GM23338 (cell line): ENCODE data around the gene BCL2L2. TPM values are rescaled to one million over a fixed set of nuclear protein-coding genes. Genes with fewer than 3 reads are reported as not detected.

ENCODE experiments used
- ATAC-seq: fragments of 200-7000 bp; cut with Tn5 transposase; 3 replicates; pipeline ENCODE4 v1.9.1; 2020
- DNase-seq: peaks from one replicate; pipeline ENCODE4 v3.0.0-alpha.2; 2015; ENCODE audit warnings: low spot score
- H2AFZ ChIP-seq: fragments of 200-600 bp; sonication (generic); 2 replicates; pipeline ENCODE4 v1.8.0; 2016; ENCODE audit warnings: antibody characterized with exemption, mild to moderate bottlenecking, moderate library complexity
- H3F3A ChIP-seq: fragments of 200-600 bp; sonication (generic); replicated peaks from 2 replicates; pipeline ENCODE4 v1.8.0; 2017; ENCODE audit warnings: antibody characterized with exemption, mixed run types, low read depth
- H3K27ac ChIP-seq: fragments of 200-600 bp; sonication (generic); 2 replicates; pipeline ENCODE4 v1.6.1; 2016; ENCODE audit warnings: low read depth
- H3K27me3 ChIP-seq: fragments of 200-600 bp; sonication (generic); 2 replicates; pipeline ENCODE4 v1.8.0; 2016; ENCODE audit warnings: mild to moderate bottlenecking, mixed run types, moderate library complexity; ENCODE audit not compliant: insufficient read depth
- H3K36me3 ChIP-seq: fragments of 200-600 bp; sonication (generic); 2 replicates; pipeline ENCODE4 v1.8.0; 2016; ENCODE audit warnings: mild to moderate bottlenecking; ENCODE audit not compliant: insufficient read depth
- H3K4me1 ChIP-seq: fragments of 200-600 bp; sonication (generic); 2 replicates; pipeline ENCODE4 v1.8.0; 2016; ENCODE audit warnings: mild to moderate bottlenecking, moderate library complexity; ENCODE audit not compliant: insufficient read depth
- H3K4me2 ChIP-seq: fragments of 200-600 bp; sonication (generic); 2 replicates; pipeline ENCODE4 v1.7.1; 2017; ENCODE audit warnings: mixed run types
- H3K4me3 ChIP-seq: fragments of 200-600 bp; sonication (generic); 2 replicates; pipeline ENCODE4 v1.6.1; 2016; ENCODE audit warnings: mixed run types
- H3K79me2 ChIP-seq: fragments of 200-600 bp; sonication (generic); replicated peaks from 2 replicates; pipeline ENCODE4 v1.8.0; 2017; ENCODE audit warnings: mild to moderate bottlenecking; ENCODE audit not compliant: insufficient read depth
- H3K9me2 ChIP-seq: fragments of 200-600 bp; sonication (generic); 2 replicates; pipeline ENCODE4 v1.8.0; 2017; ENCODE audit not compliant: insufficient read depth
- H4K20me1 ChIP-seq: fragments of 200-600 bp; sonication (generic); replicated peaks from 2 replicates; pipeline ENCODE4 v1.8.0; 2017; ENCODE audit warnings: mild to moderate bottlenecking; ENCODE audit not compliant: insufficient read depth
- H3K27ac Mint-ChIP-seq: 2 replicates; pipeline ENCODE4 v1.8.0; 2020; ENCODE audit warnings: inconsistent platforms, mild to moderate bottlenecking, moderate library complexity, mixed read lengths
- H3K27me3 Mint-ChIP-seq: 3 replicates; pipeline ENCODE4 v1.8.0; 2022; ENCODE audit warnings: low read depth, mild to moderate bottlenecking, moderate library complexity, mixed read lengths, inconsistent platforms; ENCODE audit not compliant: insufficient read depth, poor library complexity
- H3K36me3 Mint-ChIP-seq: 3 replicates; pipeline ENCODE4 v1.8.0; 2021; ENCODE audit warnings: low read depth, mild to moderate bottlenecking, inconsistent platforms, moderate library complexity, mixed read lengths
- H3K4me1 Mint-ChIP-seq: 3 replicates; pipeline ENCODE4 v1.8.0; 2020; ENCODE audit warnings: mild to moderate bottlenecking, inconsistent platforms, mixed read lengths
- H3K4me3 Mint-ChIP-seq: 3 replicates; pipeline ENCODE4 v1.8.0; 2021; ENCODE audit warnings: moderate library complexity, mild to moderate bottlenecking, inconsistent platforms, mixed read lengths
- H3K9me3 Mint-ChIP-seq: 3 replicates; pipeline ENCODE4 v1.8.0; 2020; ENCODE audit warnings: moderate library complexity, mild to moderate bottlenecking, inconsistent platforms, mixed read lengths
- CREB1 ChIP-seq: fragments of 250-450 bp; sonication (Bioruptor Pico); IDR thresholded peaks from 2 replicates; pipeline ENCODE4 v1.5.0; 2020; ENCODE audit warnings: low read depth, mild to moderate bottlenecking, moderate library complexity
- CTCF ChIP-seq, 2 experiments: fragments of 200-600 bp in 1 of 2; sonication (generic) in 1 of 2; conservative IDR thresholded peaks; 2 replicates each; pipeline versions ENCODE4 v1.5.1 to v1.6.1; 2016 to 2017; ENCODE audit warnings: antibody characterized with exemption in 2 of 2, low read depth in 2 of 2, mild to moderate bottlenecking in 2 of 2, moderate library complexity in 1 of 2
- POLR2AphosphoS5 ChIP-seq: IDR thresholded peaks from 2 replicates; pipeline ENCODE4 v1.6.1; 2016; ENCODE audit warnings: antibody characterized with exemption, low read depth
- REST ChIP-seq: IDR thresholded peaks from one replicate; pipeline ENCODE4 v1.6.1; 2018; ENCODE audit warnings: antibody characterized with exemption; ENCODE audit not compliant: unreplicated experiment
- STAT1 ChIP-seq: IDR thresholded peaks from one replicate; pipeline ENCODE4 v1.6.1; 2016; ENCODE audit warnings: antibody characterized with exemption; ENCODE audit not compliant: unreplicated experiment
- ZNF114 ChIP-seq: fragments of 250-450 bp; sonication (Bioruptor Pico); IDR thresholded peaks from 2 replicates; pipeline ENCODE4 v1.5.0; 2020; ENCODE audit warnings: mild to moderate bottlenecking, moderate library complexity
- ZNF331 ChIP-seq: fragments of 250-450 bp; sonication (Bioruptor Pico); IDR thresholded peaks from 2 replicates; pipeline ENCODE4 v1.5.0; 2020; ENCODE audit warnings: low read depth, mild to moderate bottlenecking, moderate library complexity
- polyA plus RNA-seq: library from polyadenylated mRNA; unstranded; fragments of >200 nt; fragmentation: Nextera tagmentation; extraction: Ambion mirVana; gene quantifications from 2 replicates; pipeline ENCODE4 v1.2.1, GENCODE V29; 2016
- total RNA-seq: library from RNA; depleted of rRNA; stranded (reverse); fragments of >200 nt; shearing (Covaris generic); gene quantifications from 2 replicates; pipeline ENCODE4 v1.2.3, GENCODE V29; 2014
- TF ChIP-seq, protein P1 (sequence below): IDR thresholded peaks from 2 replicates; pipeline ENCODE4 v1.6.1; 2016; ENCODE audit warnings: antibody characterized with exemption

Gene BCL2L2
- total and polyA plus RNA-seq, 2 experiments from 2014 or later, result 3.5 to 12.3 TPM

GRCh38 chr14:23320584-23321571 lies 14.2 kb downstream of the BCL2L2 start, which contains the start of gene PABPN1:
Gene PABPN1, plus strand, starts transcription at chr14:23321457. Its CDS starts 13 bp downstream, at chr14:23321470.
- ATAC-seq (peak; percentile 93), DNase-seq (peak; percentile 100)
- peak; percentile 58 for TF ChIP-seq POLR2AphosphoS5
- peak; percentile 89 for TF ChIP-seq CREB1 (CRISPR knock-in tag)
- TF ChIP-seq, protein P1, sequence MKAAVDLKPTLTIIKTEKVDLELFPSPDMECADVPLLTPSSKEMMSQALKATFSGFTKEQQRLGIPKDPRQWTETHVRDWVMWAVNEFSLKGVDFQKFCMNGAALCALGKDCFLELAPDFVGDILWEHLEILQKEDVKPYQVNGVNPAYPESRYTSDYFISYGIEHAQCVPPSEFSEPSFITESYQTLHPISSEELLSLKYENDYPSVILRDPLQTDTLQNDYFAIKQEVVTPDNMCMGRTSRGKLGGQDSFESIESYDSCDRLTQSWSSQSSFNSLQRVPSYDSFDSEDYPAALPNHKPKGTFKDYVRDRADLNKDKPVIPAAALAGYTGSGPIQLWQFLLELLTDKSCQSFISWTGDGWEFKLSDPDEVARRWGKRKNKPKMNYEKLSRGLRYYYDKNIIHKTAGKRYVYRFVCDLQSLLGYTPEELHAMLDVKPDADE, result peak; percentile 36; the same call in 1 of the 2 replicates
- no peak for TF ChIP-seq ZNF114
- no peak for TF ChIP-seq STAT1
- peaks cover 7% of the 10 kb centered on the region; the same call in 1 of the 2 replicates for H3K9me2 ChIP-seq
- peaks cover 27% of the 10 kb centered on the region; the same call in 1 of the 2 replicates for H3F3A ChIP-seq
- H3K27ac ChIP-seq, result peak within 1 kb of the TSS; percentile 93
- H3K4me1 ChIP-seq, result peaks cover 10% of the 10 kb centered on the region
- H3K27me3 ChIP-seq, result no peaks in the 10 kb centered on the region
- Mint-ChIP-seq H3K27me3 (peaks cover 11% of the 10 kb centered on the region), H3K4me1 (peaks cover 26% of the 10 kb centered on the region), H3K27ac (peak within 1 kb of the TSS; percentile 99), H3K9me3 (no peaks in the 10 kb centered on the region), H3K36me3 (peaks cover 40% of the 10 kb centered on the region), H3K4me3 (peak within 1 kb of the TSS; percentile 98)
- peak within 1 kb of the TSS; percentile 99 for H3K4me2 ChIP-seq
- H3K4me3 ChIP-seq, result peak within 1 kb of the TSS; percentile 99
- H3K79me2 ChIP-seq, result peaks cover 21% of the 10 kb centered on the region
- H4K20me1 ChIP-seq, result 0 out of 2 replicates have a peak, but pooled peaks cover 9% of the 10 kb centered on the region
- no peak within 1 kb of the TSS for H2AFZ ChIP-seq
- peaks cover 28% of the 10 kb centered on the region for H3K36me3 ChIP-seq

DNA sequence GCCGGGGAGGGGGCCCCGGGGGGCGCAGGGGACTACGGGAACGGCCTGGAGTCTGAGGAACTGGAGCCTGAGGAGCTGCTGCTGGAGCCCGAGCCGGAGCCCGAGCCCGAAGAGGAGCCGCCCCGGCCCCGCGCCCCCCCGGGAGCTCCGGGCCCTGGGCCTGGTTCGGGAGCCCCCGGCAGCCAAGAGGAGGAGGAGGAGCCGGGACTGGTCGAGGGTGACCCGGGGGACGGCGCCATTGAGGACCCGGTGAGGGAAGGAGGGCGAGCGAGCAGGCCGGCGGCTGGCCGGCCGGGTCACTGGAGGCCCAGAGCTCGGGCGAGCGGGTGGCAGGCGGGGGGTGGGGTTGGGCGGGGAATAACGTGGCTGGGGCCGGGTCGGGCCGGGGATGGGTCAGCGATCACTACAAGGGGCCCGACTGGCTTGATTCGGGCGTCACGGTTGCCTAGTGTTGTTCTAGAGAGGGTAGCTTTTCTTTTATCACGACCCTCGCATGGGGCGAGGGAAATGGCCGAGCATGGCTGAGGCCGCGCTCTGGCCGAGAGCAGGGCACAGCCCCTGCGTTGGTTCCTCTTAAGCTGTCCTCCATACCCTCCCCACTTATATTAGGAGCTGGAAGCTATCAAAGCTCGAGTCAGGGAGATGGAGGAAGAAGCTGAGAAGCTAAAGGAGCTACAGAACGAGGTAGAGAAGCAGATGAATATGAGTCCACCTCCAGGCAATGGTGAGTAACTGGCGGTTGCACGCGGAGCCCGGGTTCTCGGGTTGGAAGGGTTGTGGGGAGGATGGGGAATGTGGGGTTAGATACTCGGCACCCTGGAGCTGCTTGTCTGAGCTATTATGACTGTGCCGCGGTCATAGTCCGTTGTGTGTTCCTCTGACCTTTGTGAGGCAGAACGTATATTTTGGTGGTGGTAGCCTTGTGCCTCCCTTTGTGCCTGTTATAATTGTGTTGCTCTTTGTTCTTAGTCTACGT lies 15.2 kb downstream of the BCL2L2 start:
- peak; percentile 58 for DNase-seq
- H3K79me2 ChIP-seq, result peaks cover 21% of the 10 kb centered on the region
- ATAC-seq, result peak; percentile 8
- TF ChIP-seq POLR2AphosphoS5 (no peak), STAT1 (no peak), CREB1 (CRISPR knock-in tag) (no peak), CTCF (conservative IDR thresholded peaks at IDR 0.05; ENCODE audit: low read depth in 2 of 2) (no peak), REST (no peak), ZNF331 (no peak), ZNF114 (no peak)
- TF ChIP-seq, protein P1, result no peak

More for the DNA sequence above, 15.2 kb downstream of the BCL2L2 start:
- Histone ChIP-seq H3K4me3 (peak overlapping the region; percentile 99), H4K20me1 (peaks cover 9% of the 10 kb centered on the region; the same call in 1 of the 2 replicates), H2AFZ (no peak overlapping the region), H3K9me2 (peaks cover 7% of the 10 kb centered on the region; the same call in 1 of the 2 replicates), H3K27me3 (no peaks in the 10 kb centered on the region), H3K27ac (peak overlapping the region; percentile 93), H3F3A (peaks cover 36% of the 10 kb centered on the region), H3K4me1 (peaks cover 10% of the 10 kb centered on the region), H3K4me2 (peak overlapping the region; percentile 99), H3K36me3 (peaks cover 28% of the 10 kb centered on the region)
- Mint-ChIP-seq H3K27me3 (peaks cover 11% of the 10 kb centered on the region), H3K4me3 (peak overlapping the region; percentile 98), H3K4me1 (peaks cover 26% of the 10 kb centered on the region), H3K9me3 (no peaks in the 10 kb centered on the region), H3K36me3 (peaks cover 45% of the 10 kb centered on the region), H3K27ac (peak overlapping the region; percentile 98)
